Neural crest cell (in vitro differentiated cells): ENCODE results near the gene PIK3R5. TPM values are rescaled to one million over a fixed set of nuclear protein-coding genes. Genes with fewer than 3 reads are reported as not detected.
"Not testable (repeated sequence)": the region's sequence is repeated elsewhere in the genome, so short reads cannot be mapped to it uniquely, and the experiment has no call there.

Experiments used
- DNase-seq: peaks from one replicate; pipeline ENCODE4 v3.0.0; 2021; ENCODE audit warnings: low read depth, mixed read lengths, low spot score
- H3K27ac Mint-ChIP-seq: one replicate; pipeline ENCODE4 v1.8.0; 2021; ENCODE audit warnings: mild to moderate bottlenecking, mixed read lengths; ENCODE audit not compliant: unreplicated experiment
- H3K27me3 Mint-ChIP-seq: 2 replicates; pipeline ENCODE4 v1.8.0; 2021; ENCODE audit warnings: low read depth, mild to moderate bottlenecking, mixed read lengths
- H3K36me3 Mint-ChIP-seq: 2 replicates; pipeline ENCODE4 v1.8.0; 2021; ENCODE audit warnings: low read depth, mild to moderate bottlenecking, mixed read lengths
- H3K4me1 Mint-ChIP-seq: 2 replicates; pipeline ENCODE4 v1.8.0; 2021; ENCODE audit warnings: mixed read lengths
- H3K4me3 Mint-ChIP-seq: one replicate; pipeline ENCODE4 v1.8.0; 2021; ENCODE audit warnings: mild to moderate bottlenecking, mixed read lengths
- H3K9me3 Mint-ChIP-seq: 2 replicates; pipeline ENCODE4 v1.8.0; 2021; ENCODE audit warnings: mixed read lengths
- CTCF ChIP-seq: fragments of 200-600 bp; sonication (generic); conservative IDR thresholded peaks from 2 replicates; pipeline ENCODE4 v1.5.0; 2021; ENCODE audit warnings: antibody characterized with exemption, mild to moderate bottlenecking
- total RNA-seq: library from RNA; stranded (reverse); gene quantifications from 2 replicates; pipeline ENCODE4 v1.2.1, GENCODE V29; 2021

Gene PIK3R5
- total RNA-seq, 1 donor from 2014 or later: 1.4 TPM

- H3K4me3 Mint-ChIP-seq: no peak overlapping the region
- H3K27me3 Mint-ChIP-seq: no peaks in the 10 kb centered on the region
- H3K9me3 Mint-ChIP-seq: no peaks in the 10 kb centered on the region
- no peak overlapping the region for H3K27ac Mint-ChIP-seq
- H3K36me3 Mint-ChIP-seq: no peaks in the 10 kb centered on the region
- TF ChIP-seq CTCF: no peak
- DNase-seq: no peak
- H3K4me1 Mint-ChIP-seq: peaks cover 4% of the 10 kb centered on the region
Observed at GRCh38 chr17:8885967-8886684, 79.4 kb downstream of the PIK3R5 start.

GRCh38 chr17:8885163-8885966 is 80.1 kb downstream of the PIK3R5 start:
- not testable (repeated sequence) for H3K4me3 Mint-ChIP-seq, H3K9me3 Mint-ChIP-seq, H3K36me3 Mint-ChIP-seq, H3K4me1 Mint-ChIP-seq, H3K27me3 Mint-ChIP-seq, H3K27ac Mint-ChIP-seq, DNase-seq

GRCh38 chr17:8884336-8884990 is 81.0 kb downstream of the PIK3R5 start:
- Mint-ChIP-seq H3K36me3 (no peaks in the 10 kb centered on the region), H3K27me3 (no peaks in the 10 kb centered on the region), H3K4me3 (no peak overlapping the region), H3K4me1 (peaks cover 4% of the 10 kb centered on the region), H3K9me3 (no peaks in the 10 kb centered on the region), H3K27ac (no peak overlapping the region)
- no peak for TF ChIP-seq CTCF
- DNase-seq: no peak

GRCh38 chr17:8883353-8883752 is 82.2 kb downstream of the PIK3R5 start:
- H3K27me3 Mint-ChIP-seq: no peaks in the 10 kb centered on the region
- no peaks in the 10 kb centered on the region for H3K4me1 Mint-ChIP-seq
- no peak for TF ChIP-seq CTCF
- H3K27ac Mint-ChIP-seq: no peak overlapping the region
- H3K36me3 Mint-ChIP-seq: no peaks in the 10 kb centered on the region
- H3K9me3 Mint-ChIP-seq: no peaks in the 10 kb centered on the region
- no peak overlapping the region for H3K4me3 Mint-ChIP-seq
- DNase-seq: no peak

GRCh38 chr17:8881606-8882005 is 83.9 kb downstream of the PIK3R5 start:
- Mint-ChIP-seq H3K27me3 (no peaks in the 10 kb centered on the region), H3K9me3 (no peaks in the 10 kb centered on the region), H3K27ac (no peak overlapping the region), H3K4me1 (no peaks in the 10 kb centered on the region), H3K36me3 (no peaks in the 10 kb centered on the region), H3K4me3 (no peak overlapping the region)
- no peak for TF ChIP-seq CTCF
- DNase-seq: no peak
